Measurements from ENCODE around the gene DUS2.
A peak's percentile ranks its signal among the peaks of the same experiment; 100 is the strongest.
"Not testable (repeated sequence)": the region's sequence is repeated elsewhere in the genome, so short reads cannot be mapped to it uniquely, and the experiment has no call there.

DUS2 gene

DNA sequence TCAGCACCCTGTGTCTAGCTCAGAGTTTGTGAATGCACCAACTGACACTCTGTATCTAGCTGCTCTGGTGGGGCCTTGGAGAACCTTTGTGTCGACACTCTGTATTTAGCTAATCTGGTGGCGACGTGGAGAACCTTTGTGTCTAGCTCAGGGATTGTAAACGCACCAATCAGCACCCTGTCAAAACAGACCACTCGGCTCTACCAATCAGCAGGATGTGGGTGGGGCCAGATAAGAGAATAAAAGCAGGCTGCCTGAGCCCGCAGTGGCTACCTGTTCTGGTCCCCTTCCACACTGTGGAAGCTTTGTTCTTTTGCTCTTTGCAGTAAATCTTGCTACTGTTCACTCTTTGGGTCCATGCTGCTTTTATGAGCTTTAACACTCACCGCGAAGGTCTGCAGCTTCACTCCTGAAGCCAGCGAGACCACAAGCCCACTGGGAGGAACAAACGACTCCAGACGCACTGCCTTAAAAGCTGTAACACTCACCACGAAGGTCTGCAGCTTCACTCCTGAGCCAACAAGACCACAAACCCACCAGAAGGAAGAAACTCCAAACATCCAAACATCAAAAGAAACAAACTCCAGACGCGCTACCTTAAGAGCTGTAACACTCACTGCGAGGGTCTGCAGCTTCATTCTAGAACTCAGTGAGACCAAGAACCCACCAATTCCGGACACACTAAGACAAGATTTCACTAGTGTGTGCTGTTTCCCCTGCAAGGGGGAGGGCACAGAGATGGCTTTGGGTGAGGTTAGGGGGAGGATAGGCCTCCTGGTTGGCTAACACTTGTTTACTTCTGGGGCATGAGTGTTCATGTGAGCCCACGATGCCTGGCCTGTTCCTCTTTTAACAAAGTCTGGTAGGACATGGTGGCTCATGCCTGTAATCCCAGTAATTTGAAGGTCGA is 24.1 kb upstream of the DUS2 start, which contains the start of gene DPEP2:
DPEP2 (minus strand) TSS at position 706 of the 910 bp plus-strand sequence. CDS start 6,272 bp downstream, outside the sequence.
- peak; percentile 74 for DNase-seq

DNA sequence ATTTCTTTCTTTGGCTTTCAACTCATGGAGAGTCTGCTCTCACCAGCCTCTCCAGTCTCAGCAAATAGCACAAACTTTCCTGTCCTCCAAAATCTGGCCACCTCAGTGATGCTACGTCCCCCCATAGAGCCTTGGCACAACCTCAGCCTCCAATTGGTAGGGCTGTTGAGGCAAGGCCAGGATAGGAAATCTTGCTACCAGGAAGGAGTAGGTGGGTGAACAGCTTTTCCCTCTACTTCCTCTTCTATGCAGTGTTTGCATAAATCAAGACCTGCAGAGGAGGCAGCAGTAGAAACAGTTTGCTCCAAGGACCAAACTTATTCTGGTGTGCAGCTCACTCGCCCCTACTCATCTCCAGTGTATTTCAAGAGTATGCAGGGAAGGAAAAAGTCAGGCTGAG is 23.1 kb upstream of the DUS2 start:
- no peak for DNase-seq

DNA sequence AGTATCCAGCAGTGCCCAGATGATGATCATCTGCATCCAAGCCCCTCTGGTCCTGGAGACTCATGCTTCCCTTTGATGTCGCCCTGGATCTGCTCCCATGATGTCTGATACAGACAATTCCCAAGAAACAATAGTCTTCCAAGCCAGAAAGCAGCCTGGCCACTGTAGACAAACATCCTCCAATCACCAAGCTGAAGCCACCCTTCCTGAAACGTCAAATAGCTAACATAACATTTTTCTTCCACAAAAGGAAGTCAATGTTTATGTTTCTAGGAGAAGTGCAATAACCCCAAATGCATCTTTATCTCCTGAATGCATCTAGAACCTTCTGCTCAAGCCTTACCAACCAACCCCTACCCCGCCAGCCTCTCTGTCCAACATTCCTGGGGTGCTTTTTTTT is 22.6 kb upstream of the DUS2 start:
- no peak for DNase-seq

DNA sequence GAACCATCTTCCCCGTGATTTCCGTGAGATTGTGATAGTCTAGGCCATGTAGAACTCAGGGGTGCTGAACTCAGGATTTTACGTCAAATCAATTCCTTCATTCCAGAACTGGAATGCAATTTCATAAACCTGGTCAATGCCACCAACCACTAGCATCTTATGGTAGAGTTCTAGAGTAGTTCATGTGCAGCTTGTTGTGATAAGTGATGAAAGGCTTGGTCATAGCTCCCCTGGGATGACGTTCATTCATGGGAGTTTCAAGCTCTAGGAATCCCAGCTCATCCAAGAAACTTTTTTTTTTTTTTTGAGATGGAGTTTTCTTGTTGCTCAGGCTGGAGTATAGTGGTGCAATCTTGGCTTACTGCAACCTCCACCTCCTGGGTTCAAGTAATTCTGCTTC is 20.1 kb upstream of the DUS2 start:
- no peak for DNase-seq

DNA sequence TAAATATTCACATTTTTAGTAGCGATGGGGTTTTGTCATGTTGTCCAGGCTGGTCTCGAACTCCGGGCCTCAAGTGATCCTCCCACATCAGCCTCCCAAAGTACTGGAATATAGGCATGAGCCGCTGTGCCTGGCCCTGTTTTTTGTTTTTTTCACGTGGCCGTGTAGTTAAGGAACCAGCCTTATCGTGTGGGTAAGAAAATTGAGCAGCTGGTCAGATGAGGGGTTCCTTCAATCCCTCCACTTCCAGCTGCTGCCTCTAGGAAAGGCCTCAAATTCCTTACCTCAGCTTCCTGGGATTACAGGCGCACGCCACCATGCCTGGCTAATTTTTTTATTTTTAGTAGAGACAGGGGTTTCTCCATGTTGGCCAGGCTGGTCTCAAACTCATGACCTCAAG is 17.9 kb upstream of the DUS2 start:
- DNase-seq, result no peak

DNA sequence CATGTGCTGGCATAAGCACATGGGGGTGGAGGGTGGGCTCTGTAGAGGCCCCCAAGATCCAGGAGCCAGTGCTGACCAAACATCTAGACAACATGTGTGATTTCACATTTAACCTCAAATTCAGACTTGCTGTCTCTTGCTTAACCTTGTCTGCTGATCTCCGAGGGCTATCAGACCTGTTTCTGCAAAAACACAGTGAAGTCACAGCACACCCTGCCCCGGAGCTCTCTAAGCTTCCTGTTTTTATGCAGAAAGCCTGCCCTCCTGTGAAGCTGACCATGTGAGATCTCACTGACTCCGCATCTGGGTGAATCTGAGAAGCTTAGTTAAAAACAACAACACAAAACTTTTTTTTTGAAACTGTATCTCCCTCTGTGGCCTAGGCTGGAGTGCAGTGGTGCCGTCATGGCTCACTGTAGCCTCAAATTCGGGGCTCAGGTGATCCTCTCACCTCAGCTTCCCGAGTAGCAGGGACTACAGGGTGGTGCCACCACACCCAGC is 17.2 kb upstream of the DUS2 start:
- peak; percentile 81 for DNase-seq

DNA sequence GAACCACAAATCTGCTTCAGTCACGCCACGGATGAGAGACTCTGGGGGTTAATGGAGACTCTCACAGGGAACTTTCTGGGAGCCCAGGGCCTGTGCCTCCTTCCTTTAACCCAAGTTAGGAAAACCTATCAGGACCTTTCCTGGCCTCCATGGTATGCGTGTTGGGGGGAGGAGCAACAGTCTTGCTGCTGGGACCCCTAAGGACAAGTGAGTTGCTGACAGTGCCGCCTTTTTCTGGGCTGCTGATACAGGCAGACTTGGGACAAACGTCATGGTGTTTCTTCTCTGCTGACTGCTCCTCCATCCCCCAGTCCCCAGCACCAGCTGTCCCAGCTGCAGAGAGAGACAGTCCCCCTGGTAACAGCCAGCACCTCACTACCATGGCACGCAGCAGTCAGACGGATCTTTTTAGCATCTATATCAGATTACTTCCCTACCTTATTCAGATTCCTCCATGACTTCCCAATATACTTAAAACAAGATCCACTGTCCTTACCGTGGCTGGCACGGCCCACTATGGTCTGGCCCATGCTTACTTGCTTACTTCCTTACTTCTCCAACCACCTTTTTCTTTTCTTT is 13.8 kb upstream of the DUS2 start:
- DNase-seq, result no peak

DNA sequence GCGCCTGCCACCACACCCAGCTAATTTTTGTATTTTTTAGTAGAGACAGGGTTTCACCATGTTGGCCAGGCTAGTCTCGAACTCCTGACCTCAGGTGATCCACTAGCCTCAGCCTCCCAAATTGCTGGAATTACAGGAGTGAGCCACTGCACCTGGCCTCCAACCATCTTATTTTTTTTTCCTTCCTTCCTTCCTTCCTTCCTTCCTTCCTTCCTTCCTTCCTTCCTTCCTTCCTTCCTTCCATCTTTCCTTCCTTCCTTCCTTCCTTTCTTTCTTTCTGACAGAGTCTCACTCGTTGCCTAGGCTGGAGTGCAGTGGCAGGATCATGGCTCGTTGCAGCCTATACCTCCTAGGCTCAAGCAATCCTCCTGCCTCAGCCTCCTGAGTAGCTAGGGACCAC is 13.2 kb upstream of the DUS2 start:
- DNase-seq, result not testable (repeated sequence)

DNA sequence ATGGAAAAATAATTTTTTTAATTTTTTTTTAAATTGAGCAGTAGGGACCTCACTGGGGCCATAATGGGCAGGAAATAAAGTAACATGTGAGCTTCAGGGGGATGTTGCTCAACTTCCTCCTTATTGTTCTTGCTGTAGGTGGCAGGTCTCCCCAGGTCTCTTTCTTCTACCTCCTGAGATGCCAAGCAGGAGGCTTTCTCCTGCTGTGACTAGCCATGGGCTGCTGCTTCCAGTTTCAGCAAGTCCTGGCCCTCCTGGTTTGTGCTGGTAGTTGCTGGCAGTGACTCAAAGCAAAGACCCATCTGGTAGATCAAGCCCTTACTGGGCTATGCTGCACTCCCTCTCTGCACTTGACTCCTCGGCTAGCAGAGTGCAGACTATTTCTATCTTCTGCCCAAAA is 9.6 kb upstream of the DUS2 start:
- DNase-seq, result peak; percentile 54

DNA sequence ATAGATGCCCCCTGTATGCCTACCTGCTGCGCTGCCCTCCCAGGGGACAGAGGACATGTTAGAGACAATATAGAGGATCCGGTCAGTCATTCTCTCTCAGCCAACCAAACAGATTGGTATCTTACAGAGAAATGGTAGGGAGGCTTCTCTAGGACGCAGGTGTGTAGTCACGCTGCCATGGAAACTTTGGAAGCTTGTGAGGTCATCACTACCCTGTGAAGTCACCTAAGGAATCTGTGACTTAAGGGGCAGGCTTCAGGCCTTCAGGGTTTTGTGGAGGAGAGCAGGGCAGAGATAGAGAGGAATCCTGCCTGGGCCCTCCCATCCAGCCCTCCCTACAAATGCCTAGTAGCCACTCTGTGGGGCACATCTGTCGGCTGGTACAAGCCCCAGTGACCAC is 7.4 kb upstream of the DUS2 start, which contains the start of gene DPEP2NB:
DPEP2NB (minus strand) TSS at position 231 of the 400 bp plus-strand sequence; CDS start at position 90, 141 bp downstream.
- DNase-seq, result no peak

DNA sequence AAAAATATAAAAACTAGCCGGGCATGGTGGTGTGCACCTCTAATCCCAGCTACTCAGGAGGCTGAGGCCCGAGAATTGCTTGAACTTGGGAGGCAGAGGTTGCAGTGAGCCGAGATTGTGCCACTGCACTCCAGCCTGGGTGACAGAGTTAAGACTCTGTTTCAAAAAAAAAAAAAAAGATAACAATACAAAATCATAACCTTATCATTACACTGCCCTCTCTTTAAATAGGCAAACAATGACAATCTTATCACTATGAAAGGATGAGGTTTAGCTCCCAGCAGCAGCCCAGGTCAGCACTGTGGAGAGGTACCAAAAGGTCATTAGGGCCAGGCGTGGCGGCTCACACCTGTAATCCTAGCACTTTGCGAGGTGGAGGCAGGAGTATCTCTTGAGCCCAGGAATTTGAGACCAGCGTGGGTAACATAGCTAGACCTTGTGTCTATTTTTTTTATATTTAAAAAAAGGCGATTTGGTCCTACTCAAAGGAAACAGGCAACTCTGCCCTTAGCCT is 3.9 kb upstream of the DUS2 start:
- DNase-seq, result no peak

DNA sequence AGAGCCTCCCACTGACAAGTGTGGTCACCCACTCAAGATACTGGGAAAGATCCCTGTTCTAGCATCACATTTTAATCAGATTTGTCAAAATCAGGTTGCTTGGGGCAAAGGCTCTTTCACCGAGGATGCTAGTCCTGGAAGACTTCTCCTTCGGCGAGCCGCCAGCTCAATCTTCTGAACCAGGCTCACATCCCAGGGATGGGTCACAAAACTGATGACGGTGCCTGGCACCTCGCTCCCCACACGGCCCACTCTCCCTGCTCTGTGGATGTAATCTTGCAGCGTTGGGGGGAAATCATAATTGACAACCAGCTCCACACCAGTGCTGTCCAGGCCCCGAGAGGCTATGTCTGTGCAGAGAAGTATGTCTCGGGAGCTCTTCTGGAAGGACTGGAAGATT is 1.6 kb upstream of the DUS2 start:
- DNase-seq, result no peak

DNA sequence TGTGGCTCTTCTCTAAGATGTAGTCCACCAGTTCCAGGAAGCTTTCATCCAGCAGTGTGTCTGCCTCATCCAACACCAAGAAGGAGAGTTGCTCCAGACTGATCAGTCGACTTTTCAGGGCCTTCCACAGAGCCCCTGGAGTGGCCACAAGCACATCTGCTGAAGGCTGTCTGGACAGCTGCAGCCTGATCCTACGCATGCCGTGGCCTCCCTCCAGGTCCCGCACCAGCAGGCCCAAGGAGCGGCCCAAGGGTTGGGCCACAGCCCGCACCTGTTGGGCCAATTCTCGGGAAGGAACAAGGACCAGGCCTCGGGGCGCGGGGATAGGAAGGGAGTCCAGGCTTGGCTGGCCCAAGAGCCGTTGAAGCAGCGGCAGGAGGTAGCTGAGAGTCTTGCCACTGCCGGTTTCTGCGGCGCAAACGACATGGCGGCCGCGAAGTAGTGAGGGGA is 781 bp upstream of the DUS2 start:
- DNase-seq, result no peak

DNA sequence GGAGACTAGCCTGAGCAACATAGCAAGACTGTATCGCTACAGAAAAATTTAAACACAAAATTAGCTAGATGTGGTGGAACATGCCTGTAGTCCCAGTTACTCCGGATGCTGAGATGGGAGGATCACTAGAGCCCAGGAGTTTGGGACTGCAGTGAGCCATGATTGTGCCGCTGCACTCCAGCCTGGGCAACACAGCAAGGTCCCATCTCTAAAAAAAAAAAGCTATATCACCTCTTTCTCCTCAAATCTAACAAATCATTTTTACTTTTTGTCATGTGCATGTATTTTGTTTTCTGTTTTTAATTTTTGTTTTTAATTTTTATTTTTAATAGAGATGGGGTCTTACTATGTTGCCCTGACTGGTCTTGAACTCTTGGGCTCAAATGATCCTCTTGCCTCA is 5.9 kb downstream of the DUS2 start:
- DNase-seq, result no peak

DNA sequence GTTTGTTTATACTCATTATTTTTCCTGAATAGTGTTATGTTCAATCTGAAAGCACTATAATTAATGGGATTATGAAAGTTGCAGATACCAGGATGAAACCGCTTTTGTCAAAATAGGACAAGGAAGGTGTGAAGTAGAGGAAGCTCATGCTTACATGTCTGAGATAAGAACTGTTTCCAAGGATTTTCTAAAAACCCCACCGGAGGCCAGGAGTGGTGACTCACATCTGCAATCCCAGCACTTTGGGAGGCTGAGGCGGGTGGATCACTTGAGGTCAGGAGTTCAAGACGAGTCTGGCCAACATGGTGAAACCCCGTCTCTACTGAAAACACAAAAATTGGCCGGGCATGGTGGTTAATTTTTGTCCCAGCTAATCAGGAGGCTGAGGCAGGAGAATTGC is 7.0 kb downstream of the DUS2 start:
- not testable (repeated sequence) for DNase-seq

DNA sequence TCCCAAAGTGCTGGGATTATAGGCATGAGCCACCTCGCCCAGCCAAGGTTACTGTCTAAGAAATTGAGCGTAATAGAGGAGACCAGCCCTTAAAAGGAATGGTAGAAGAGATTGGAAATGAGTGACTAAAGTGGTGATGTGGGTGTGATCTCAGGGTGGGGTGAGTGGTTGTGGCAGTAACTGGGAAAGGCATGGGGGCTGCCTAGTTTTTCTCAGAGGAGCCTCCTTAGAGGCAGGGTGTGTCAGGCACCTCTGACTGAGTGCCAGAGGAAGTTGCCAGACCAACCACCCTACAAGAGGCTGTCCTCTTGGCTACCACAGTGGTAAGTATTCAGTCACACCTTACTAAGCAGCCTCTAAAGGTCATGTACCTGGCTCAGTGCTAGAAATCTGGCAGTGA is 8.9 kb downstream of the DUS2 start:
- peak; percentile 70 for DNase-seq

DNA sequence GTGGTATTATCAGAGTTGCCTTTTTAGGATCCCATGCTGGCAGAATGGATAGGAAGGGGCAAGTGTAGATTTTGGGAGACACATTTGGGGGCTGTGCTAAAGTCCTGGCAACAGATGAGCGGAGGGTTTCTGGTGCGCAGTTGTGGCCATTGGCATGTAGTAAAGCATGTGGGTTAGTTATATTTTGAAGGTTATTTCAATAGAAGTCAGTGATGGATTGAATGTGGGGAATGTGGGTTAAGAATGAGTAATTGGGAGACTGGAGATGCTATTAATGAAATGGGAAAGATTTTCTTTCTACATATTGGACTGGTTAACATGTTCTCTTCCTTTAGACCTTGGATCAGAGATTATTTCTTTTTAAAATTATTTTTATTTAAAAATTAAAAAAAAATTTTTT is 10.0 kb downstream of the DUS2 start:
- DNase-seq, result no peak

DNA sequence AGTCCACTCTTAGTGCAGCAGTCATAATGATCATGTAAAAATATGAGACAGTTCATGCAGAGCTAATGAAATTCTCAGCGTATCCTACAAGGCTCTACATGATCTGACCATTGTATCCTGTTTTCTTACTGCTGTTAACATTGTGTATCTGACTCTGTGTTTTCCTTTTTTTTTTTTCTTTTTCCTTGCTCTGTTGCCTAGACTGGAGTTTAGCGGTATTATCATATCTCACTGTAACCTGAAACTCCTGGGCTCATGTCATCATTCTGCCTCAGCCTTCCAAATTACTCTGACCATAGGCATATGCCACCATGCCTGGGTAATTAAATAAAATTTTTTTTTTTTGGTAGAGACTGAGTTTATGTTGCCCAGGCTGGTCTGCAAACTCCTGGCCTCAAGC is 12.1 kb downstream of the DUS2 start:
- no peak for DNase-seq

DNA sequence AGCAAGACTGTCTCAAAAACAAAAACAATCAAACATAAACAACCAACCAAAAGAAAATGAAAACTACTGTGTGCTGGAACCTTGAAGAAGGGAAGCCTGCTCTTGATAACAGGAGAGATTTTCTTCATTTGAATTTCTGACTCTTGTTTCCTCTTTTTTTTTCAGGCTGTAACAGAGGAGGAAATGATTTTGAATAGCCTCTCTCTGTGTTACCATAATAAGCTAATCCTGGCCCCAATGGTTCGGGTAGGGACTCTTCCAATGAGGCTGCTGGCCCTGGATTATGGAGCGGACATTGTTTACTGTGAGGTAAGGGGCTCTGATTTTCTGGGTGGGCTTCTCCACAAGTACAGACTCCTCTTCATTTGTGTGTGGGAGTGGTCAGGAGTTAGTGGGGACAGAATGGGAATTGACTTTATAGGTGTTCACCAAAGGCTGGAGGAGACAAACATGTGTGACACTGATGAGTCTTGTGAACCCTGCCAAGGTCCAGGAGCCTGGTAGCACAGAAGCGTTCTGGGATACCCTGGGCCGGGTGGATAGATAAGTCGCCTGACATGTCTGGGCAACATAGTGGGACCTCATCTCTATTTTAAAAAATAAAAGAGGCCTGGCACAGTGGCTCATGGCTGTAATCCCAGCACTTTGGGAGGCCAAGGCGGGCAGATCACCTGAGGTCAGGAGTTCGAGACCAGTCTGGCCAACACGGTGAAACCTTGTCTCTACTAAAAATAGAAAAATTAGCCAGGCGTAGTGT is 14.9 kb downstream of the DUS2 start:
- DNase-seq, result no peak

DNA sequence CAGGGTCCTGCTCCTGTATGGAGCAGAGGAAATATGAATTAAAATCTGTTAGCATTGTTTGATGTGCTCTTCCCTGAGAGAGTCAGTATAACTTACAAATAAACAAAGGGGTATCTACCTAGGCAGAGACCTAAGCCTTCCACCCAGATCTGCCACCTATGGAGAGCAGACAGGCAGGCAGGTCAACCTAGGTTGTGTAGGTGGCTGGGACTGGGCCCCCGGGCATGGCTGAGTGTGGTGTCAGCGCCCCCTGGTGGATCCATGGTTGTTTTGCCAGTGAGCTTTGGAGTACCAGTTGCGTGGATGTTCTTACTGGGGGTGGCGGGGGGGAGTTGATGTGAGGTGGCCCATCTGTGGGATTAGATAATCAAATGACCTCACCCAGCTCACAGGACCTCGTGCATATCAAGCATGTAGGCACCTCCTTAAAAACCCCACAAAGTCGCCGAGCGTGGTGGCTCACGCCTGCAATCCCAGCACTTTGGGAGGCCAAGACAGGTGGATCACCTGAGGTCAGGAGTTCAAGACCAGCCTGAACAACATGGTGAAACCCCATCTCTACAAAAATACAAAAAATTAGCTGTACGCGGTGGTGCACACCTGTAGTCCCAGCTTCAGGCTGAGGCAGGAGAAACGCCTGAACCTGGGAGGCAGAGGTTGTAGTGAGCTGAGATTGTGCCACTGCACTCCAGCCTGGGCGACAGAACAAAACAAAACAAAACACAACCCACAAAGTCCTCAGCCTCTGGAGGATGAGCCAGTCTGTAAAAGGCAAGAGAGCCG is 17.6 kb downstream of the DUS2 start:
- peak; percentile 92 for DNase-seq

DNA sequence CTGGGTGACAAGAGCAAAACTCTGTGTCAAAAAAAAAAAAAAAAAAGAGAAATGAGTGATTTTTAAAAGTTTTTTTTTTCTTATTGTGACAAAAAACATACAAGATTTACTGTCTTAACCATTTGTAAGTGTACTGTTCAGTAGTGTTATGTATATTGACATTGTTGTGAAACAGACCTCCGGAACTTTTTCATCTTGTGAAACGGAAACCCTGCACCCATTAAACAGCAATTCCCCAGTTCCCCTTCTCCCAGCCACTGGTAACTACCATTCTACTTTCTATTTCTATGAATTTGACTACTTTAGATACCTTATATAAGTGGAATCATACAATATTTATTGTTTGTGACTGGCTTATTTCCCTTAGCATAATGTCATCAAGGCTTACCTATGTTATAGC is 18.7 kb downstream of the DUS2 start:
- no peak for DNase-seq

DNA sequence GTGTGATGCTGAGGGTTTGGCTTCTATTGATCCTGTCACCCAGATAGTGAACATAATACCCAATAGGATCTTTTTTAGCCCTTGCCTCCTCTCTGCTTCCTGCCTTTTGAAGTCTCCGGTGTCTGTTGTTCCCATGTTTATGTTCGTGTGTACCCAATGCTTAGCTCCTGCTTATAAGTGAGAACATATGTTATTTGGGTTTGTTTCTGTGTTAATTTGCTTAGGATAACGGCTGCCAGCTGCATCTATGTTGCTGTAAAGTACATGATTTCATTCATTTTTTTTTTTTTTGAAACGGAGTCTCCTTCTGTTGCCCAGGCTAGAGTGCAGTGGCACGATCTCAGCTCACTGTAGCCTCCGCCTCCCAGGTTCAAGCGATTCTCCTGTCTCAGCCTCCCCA is 23.0 kb downstream of the DUS2 start:
- no peak for DNase-seq
